NCI-H128 (cell line): Measurements from ENCODE around the gene ALOX12B.
"Not testable (repeated sequence)": the region's sequence is repeated elsewhere in the genome, so short reads cannot be mapped to it uniquely, and the experiment has no call there.

Experiments used
- DNase-seq: peaks from one replicate; lab custom pipeline; 2025; ENCODE audit not compliant: unreplicated experiment; lab: John Stamatoyannopoulos, UW

Gene ALOX12B

DNA sequence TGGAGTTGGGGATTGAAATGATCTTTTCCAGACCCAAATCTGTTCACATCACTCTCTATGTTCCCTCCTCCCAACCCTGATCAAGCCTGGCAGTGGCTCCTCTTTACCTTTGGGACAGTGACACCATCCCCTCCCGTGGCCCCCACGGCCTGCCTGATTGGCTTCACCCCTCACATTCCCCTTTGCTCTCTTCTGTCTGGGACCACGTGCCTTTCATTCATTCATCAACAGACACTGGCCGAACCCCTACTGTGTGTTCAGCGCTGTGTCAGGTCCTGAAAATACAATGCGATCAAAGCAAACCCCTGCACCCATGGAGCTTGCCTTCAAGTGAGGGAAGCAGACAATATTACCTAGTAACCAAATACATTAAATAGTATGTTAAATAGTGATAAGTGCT, 2.2 kb upstream of the ALOX12B start:
- no peak for DNase-seq

DNA sequence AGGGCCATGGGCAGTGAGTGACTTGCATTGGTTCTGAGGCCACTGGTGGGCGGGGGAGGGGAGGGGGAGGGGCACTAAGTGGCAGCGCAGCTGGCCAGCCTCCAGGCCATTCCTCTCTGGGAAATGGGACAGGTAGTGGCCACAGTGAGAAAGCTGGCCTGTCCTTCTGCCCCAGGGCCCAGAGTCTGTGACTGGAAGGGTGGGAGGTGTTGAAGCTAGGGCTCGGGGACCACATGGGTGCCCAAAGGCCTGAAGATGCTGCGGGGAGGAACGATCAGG, 375 bp upstream of the ALOX12B start:
- no peak for DNase-seq

DNA sequence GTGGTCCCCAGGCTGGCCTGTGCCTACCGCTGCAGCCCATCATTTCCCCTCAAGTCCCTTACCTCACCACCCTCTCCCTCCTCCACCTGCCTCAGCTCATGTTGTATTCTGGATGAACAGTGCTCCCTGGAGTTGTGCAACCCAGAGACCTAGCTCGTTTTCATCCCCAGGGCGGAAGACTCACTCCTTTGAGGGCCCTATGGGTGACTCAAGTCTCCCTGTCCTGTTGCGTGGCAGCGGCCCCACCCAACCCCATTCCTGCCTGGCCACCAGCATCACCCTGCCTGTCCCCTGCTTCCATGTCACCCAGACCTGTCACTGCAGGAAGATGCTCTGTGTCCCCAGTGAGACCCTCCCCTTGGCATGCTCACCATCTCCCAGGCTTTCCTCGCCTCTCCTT, 3.3 kb downstream of the ALOX12B start:
- DNase-seq = no peak

DNA sequence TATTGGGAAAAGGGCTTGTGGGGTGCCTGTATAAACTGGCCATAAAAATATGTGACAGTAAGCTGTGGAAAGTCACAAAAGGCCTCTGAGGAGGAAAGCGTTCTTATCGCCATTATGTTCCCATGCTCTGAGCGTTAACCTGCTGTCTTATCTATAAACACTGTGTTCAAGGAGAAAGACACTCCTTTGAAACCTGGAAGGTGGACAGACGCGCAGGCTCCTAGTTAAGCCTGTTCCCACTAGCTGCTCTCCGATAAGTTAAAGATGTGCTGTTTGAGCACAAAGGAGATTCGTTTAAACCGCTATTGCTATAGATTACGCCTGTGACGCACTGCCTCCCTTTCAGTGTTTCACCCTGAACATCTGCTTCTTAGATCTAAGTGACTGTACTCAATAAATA, 5.2 kb downstream of the ALOX12B start:
- DNase-seq = no peak

DNA sequence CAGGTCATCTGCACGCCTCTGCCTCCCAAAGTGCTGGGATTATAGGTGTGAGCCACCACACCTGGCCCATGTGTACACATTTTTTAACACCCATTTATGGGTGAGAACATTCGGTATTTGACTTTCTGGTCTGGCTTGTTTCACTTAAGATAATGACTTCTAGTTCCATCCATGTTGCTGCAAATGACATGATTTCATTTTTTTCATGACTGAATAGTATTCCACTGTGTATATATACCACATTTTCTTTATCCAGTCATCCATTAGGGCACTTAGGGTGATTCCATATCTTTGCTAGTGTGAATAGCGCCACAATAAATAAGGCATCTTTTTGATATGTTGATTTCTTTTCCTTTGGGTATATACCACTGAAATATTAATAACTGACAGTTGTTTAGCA, 5.6 kb downstream of the ALOX12B start:
- DNase-seq = no peak

DNA sequence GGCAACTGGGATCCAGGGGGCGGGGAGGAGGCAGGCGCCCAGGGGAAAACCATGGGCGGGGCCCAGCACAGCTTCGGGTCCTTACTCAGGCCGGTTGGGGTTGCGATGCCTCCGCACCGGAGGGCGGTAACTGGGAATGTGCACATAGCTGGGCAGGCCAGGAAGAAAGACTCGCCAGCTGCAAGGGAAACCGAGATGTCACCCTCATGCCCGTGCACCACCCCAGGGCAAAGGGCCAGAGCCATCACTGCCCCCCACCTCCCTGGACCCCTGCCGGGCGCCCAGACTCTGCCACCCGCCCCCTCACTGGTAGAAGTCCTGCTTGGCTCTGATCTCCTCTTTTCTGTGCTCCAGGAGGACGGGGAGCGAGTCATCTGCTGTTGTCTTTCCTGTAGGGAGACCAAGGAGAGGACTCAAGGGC, 6.7 kb downstream of the ALOX12B start:
- DNase-seq = no peak

DNA sequence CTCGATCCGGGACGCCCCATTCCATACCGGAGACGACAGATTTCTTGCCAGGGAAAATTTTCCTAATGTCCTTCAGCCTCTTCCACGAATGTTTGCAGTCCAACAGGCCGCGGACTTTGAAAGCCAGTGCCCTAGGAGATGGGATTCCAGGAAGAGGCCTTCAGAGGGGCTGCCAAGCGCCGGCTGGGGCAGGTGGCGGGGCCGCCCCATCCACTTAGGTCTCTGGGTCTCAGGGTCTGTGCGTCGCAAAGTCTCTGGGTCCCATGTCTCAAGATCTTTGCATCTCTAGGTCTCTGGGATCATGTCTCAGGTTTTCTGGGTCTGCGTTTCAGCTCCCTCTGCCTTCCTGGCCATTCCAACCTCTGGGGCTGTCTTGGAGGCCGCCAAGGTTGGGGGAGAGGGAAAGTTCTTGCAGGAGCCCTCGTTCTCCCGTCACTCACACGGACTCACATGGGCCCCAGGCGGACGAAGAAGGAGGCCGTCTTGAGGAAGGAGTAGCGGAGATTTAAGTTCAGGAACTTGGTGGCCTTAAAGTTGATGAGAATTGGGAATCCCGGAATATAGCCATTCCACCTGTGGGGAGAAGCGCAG, 7.2 kb downstream of the ALOX12B start:
- no peak for DNase-seq

DNA sequence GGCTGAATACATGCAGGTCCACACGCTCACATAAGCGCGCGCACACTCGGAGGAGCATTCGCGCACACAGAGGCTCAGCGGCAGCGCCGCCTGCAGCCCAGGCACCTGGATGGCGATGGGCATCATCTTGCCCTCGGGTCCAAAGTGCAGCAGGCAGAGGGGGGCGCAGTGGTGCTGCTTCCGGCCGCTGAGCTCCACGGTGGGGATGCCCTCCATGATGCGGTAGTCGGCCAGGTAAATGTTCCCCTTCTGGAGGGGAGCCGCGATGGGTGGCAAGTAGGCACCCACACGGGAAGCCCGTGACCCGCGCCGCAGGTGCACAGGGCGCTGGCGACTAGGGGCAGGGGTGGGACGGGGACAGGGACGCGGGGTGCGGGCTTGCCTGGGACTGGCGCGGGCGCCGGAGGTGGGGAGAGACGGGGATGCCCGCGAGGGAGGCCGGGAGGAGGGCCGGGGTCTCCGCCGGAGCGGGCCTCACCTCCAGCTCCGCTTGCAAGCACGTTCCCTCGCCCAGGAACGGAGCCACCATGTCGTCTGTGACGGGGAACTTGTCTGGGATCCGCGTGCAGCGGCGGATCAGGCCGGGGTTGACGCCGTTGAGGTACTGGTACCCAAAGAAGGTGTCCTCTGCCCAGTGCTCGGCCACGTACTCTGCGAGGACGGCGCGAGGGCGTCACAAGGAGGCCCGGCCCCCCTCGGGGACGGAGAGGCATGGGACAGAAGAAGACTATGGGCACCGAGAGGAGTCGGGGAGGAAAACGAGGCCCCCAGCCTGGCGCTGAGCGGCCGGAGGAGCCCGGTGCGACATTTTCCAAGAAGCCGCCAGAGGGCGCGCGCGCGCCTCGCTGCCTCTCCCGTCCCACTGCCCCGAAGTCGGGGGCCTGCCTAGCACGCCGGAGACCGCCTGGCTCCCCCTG, 8.0 kb downstream of the ALOX12B start:
- DNase-seq = peak; percentile 55

DNA sequence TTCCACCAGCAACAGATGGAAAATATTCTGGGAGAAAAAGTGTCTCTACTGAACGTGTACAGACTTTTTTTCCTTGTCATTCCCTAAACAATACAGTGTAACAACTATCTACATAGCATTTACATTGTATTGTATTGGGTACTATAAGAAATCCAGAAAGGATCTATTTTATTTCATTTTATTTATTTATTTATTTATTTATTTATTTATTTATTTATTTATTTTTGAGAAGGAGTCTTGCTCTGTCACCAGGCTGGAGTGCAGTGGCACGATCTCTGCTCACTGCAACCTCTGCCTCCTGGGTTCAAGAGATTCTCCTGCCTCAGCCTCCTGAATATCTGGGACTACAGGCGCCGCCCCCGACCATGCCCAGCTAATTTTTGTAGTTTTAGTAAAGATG, 9.6 kb downstream of the ALOX12B start:
- DNase-seq = not testable (repeated sequence)

DNA sequence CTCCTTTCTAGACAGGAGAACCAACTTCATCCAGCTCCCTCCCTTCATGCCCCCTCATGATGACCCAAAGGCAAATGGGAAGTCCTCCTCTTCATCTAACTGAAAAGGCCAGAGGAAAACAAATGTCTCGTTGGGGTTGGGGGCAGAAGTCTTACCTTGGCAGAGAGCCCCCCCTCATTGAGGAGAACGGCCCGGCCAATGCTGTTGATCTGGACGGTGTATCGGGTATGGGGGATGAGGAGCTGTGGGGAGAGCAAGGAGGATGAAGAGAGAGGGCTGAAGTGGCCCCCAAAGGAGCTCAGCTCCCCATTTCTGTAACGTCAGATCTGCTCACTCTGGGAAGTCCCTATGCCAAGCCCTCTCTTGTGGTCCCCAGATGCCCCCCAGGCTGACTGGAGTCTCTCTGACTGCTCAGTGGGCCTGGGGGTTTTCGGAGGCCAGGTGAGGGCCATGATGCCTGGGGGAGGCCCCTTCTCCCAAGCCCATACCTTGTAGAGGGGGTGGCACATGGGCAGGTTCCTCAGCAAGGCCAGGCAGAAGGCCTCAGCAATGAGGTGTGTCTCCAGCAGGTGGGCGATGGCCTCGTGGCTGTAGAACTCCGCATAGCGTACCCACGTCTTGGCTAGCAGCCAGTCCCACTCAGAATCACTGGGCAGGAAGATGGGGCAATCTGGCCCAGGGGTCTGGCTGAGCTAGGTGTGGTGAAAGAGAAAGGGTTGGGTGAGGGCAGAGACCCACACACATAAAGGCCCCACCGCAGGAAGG, 10.8 kb downstream of the ALOX12B start:
- no peak for DNase-seq

DNA sequence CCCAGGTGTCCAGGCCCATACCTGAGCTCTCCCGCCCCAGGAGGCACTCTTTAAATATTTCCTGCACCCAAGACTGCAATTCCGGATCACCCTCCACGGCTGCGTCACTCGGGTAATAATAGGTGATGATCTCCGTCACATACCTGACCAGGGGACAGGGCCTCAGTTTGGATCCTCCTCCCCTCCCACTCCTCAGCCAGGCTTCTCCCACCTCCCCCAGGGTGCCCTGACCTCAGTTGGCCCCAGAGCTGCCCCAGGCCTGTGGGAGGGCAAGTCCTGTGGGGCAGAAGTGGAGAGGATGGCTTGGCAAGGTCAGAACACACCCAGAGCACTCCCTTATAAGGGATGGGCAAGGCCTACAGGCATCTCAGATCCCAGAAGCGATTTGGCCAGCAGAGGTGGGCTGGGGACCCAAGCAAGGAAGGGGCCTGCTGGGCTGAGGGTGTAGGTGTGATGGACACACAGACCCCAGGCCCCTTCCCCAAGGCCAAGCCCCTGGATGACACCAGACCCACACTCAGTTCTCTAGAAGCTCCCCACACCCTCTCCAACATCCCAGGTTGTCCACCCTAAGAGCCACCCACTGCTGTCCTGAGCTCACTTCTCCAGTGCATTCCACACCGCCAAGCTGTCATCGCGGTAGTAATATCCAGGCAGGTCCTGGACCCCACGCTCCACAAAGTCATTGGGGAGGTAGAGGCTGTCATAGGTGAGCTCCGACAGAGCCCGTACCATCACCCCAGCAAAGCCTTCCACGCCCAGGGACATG, 11.8 kb downstream of the ALOX12B start:
- no peak for DNase-seq

DNA sequence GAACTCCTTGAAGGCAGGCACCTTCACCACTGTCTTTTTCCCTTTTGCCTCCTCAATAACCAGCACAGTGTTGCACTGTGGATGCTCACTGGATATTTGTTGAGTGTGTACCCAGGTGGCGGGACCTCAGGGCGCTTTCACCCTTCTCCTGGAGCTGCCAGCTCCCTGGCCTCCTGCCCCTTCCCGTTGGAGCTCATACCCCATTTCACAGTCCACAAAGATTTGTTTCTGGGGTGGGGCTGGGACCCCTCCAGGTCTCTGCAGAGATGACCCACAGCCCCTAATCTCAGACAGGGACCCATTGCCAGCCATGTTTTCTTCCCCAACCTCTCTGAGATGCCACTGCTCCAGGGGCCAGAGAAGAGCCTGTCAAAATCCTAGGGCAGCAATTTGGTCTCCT, 12.4 kb downstream of the ALOX12B start:
- no peak for DNase-seq

DNA sequence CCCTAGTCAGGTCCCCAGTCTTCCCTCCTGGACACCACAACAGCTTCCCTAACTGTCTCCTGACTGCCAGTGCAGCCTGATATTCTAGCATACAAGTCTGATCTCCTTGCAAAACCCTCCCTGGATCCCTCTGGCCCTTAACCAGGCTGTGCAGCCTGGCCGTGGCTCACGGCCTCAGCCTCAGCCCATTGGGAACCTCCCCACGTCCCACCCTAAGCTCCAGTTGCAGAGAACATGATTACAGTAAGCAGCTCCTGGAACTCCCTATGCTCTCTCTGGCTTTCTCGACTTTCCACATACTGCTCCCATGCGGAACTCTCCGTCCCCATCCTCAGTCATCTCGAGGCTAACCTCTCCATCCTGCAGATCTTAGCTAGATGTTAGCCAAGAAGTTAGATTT, 13.0 kb downstream of the ALOX12B start:
- no peak for DNase-seq

DNA sequence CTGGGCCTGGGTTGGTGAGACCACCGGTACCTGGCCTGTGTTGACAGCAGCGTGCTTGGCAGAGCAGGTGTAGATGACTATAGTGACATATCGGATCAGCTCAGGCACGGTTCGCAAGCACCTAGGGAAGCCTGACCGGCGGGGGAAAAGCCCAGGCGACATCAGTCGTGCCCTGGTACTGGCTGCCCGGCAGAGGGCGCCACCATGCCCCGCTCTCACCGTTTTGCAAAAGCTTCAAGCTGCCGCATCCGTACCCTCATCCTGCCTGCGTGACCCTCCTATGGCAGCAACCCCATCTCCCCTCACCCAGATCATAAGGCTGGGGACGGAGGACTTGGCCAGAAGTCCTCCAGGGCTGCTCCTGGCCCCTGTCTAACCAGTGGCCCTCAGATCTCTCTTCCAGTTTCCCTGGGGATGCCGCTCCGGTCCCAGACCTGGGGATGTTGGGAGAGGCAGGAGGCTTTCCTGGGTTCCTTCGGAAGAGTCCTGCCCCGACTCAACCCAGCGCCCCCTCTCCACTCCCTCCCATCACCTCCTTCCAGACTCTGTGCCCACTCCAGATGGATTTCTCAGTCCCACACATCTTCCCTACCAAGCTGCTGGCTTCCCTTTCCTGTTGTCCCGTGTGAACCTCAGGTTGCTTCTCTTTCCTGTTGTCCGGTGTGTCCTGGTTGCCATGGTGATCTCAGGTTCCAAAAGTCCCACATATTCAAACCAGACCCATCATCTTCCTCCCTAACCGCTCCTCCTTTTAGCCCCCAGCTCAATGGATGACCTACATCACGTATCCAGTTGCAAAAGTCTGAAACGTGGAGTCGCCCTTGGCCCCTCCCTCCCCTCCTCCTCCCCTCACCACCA, 13.7 kb downstream of the ALOX12B start:
- DNase-seq = peak; percentile 28

DNA sequence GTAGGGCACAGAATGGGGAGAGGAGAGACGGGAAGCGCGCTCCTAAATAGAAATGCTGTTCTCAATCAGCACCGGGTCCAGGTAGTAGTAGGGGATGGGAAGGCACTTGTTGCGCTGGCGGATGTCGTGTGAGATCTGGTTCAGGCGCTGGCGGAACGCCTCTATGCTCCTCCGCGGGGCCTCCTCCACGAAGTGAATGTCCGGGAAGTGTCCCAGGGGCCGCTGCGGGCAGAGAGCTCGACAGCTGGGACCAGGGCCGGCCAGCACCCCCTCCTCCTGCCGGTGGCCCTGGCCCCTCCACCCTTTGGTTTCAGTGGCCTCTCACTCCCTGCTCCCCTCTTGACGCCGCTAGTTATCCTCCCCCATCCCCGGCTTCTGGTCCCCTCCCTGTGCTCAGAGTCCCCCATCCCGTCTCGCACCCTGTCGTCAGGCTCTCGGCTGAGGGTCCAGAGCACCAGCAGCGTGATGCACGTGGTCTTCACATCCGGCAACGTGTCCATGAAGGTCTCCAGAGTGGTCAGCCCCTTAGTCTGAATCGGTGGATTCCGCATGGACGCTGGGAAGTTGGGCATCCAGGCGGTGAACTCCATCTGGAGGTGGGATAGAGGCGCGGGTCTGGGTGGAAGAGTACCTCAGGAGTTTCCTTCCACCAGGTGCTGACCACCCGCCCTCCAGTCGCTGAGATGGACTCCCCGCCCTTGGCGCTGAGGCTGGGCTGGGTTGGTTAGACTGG, 14.6 kb downstream of the ALOX12B start:
- no peak for DNase-seq

DNA sequence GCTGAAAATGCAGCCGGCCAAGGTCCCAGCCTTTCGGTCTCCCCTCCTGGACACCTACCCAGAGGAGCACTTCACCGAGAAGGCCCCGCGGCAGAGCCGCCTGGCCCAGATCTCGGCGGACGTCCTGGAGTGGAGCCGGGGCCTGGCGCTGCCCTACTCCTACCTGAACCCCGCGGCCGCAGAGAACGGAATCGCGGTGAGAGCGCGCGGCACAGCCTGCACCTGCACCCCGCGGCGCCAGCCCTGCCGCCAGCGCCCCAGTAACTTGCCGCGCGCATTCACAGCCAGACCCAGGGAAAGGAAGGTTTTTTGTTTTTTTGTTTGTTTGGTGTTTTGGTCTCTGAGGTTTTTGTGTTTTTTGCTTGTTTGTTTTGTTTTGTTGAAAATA, 15.2 kb downstream of the ALOX12B start:
- no peak for DNase-seq

DNA sequence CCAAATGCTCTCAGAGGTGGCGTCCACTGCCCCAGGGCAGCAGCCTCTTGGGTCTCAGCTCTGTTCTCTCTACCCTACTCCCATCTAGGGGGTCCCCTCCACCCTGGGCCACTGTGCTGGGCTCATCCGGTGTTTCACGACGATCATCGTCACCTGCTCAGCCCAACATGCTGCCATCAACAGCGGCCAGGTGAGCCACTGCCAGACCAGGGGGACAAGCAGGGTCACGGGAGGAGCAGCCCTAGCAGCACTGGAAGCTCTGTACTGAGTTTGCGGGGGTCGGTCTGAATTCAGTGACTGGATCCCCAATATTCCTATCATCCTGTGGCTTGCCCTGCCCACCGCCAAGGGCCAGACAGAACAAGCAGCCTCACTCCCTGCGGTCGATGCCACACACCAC, 16.0 kb downstream of the ALOX12B start:
- no peak for DNase-seq

DNA sequence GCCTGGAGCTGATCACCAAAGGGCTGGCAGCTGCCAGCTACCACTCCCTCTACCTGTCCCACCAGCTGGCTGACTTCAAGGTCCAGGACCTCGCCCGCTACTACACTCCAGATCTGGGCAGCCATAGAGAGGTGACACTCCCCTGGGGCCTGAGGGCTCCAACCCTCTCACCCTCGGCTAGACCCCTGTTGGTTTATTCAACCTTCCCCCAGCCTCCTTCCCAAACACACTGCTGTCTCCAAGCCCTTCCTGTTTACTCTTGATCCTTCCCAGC, 18.0 kb downstream of the ALOX12B start:
- no peak for DNase-seq

DNA sequence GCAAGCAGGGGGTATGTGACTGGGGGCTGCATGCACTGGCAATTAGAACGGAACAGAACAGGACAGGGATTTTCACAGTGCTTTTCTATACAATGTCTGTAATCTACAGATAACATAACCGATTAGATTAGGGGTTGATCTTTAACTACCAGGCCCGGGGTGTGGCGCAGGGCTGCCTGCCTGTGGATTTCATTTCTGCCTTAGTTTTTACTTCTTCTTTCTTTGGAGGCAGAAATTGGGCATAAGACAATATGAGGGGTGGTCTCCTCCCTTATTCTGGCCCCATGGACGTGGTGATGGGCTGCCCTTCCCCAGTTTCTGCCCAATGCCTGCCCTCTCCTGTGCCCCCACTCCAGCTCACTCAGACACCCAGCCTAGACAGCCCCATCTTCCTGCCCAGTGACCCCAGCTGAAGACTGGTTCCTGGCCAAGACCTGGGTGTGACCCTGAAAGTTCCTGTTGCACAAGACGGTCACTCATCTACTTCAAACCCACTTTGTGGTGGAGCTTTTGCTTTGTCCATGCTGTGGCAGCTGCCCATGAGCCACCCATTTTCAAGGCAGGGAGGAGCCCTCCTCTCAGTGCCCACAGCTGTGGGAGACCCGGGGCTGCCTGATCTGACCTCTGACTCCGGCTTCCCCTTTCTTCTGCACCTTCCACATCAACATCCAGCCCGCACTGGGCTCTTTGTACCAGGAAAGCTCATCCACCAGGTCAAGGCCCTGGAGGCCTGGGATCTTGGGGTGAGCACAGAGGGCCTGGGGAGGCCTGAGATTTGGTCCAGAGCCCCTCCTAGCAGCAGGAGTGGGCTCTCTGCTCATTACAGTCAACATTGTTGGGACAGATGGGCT, 18.6 kb downstream of the ALOX12B start:
- no peak for DNase-seq
